ENCODE measurements around the gene KLHL1.

Gene KLHL1

GRCh38 chr13:70054572-70054971, 53.7 kb downstream of the KLHL1 start:
- Mint-ChIP-seq H3K36me3 (no peaks in the 10 kb centered on the region), H3K27me3 (no peaks in the 10 kb centered on the region), H3K4me3 (no peak overlapping the region), H3K4me1 (no peaks in the 10 kb centered on the region), H3K27ac (no peak overlapping the region), H3K9me3 (peaks cover 8% of the 10 kb centered on the region)
- ATAC-seq (ENCODE audit: low read depth) (no peak), DNase-seq (ENCODE audit: low spot score in 2 of 2) (no peak)

- no peaks in the 10 kb centered on the region for H3K27me3 Mint-ChIP-seq
- H3K36me3 Mint-ChIP-seq: no peaks in the 10 kb centered on the region
- DNase-seq (ENCODE audit: low spot score in 2 of 2) (no peak), ATAC-seq (ENCODE audit: low read depth) (no peak)
- H3K9me3 Mint-ChIP-seq: peaks cover 8% of the 10 kb centered on the region
- no peak overlapping the region for H3K4me3 Mint-ChIP-seq
- H3K27ac Mint-ChIP-seq: no peak overlapping the region
- H3K4me1 Mint-ChIP-seq: no peaks in the 10 kb centered on the region
Observed at GRCh38 chr13:70051531-70051930, 56.7 kb downstream of the KLHL1 start.

DNA sequence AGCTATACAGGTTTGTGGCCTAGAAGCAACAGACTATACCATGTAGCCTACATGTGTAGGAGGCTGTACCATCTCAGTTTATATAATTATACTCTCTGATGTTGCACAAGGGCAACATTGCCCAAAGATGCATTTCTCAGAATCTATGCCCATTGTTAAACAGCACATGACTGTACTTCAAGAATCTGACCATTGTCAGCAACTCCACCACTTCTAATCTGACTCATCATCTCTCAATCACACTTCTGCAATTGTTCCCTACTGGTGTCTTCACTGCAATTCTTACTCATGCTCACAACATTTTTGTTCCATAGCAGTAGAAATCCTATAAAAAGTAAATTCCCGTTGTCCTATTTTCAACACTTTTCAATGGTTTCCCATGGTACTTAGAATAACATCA, 64.6 kb downstream of the KLHL1 start:
- Mint-ChIP-seq H3K4me1 (no peaks in the 10 kb centered on the region), H3K27me3 (no peaks in the 10 kb centered on the region), H3K36me3 (no peaks in the 10 kb centered on the region), H3K9me3 (peaks cover 2% of the 10 kb centered on the region), H3K4me3 (no peak overlapping the region), H3K27ac (no peak overlapping the region)
- ATAC-seq (ENCODE audit: low read depth) (no peak), DNase-seq (ENCODE audit: low spot score in 2 of 2) (no peak)

DNA sequence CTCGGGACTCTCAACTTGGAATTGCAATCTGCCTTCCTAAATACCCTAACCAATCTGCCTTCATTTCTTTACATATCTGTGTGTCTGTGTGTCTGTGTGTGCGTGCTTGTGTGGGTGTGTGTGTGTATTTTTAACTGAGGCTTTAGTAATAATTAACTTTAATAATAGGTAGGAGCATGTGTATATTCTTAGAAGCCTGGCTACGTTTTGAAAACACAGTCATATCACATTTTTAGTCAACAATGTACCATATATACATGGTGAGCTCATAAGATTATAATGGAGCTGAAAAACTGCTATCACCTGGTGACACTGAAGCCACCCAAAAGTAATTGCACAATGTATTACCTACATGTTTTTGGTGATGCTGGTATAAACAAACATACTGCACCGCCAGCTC, 66.1 kb downstream of the KLHL1 start:
- no peak for DNase-seq (ENCODE audit: low spot score in 2 of 2)
- no peaks in the 10 kb centered on the region for H3K36me3 Mint-ChIP-seq
- H3K4me3 Mint-ChIP-seq: no peak overlapping the region
- no peaks in the 10 kb centered on the region for H3K27me3 Mint-ChIP-seq
- H3K4me1 Mint-ChIP-seq: no peaks in the 10 kb centered on the region
- no peak for ATAC-seq (ENCODE audit: low read depth)
- peaks cover 2% of the 10 kb centered on the region for H3K9me3 Mint-ChIP-seq
- no peak overlapping the region for H3K27ac Mint-ChIP-seq

DNA sequence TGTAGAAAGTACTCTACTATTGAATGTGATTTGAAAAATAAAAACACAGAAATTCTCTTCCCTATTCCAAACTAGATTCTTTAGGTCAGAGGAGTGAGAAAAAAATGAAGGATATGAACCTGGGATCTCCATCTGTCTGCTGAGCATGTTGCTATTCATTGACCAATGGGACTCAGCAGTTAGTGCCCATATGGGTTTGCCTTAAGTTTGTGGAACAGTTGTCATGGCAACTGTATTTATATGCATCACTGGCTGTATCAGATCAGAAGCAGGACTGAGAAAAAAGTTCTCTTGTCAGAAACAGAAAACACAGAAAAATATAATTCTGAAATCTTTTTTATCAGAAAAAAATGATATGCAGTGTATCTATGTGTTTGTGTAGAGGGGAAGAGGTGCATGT, 74.0 kb downstream of the KLHL1 start:
- no peaks in the 10 kb centered on the region for H3K36me3 Mint-ChIP-seq
- no peak overlapping the region for H3K27ac Mint-ChIP-seq
- DNase-seq (ENCODE audit: low spot score in 2 of 2): no peak
- no peak overlapping the region for H3K4me3 Mint-ChIP-seq
- no peak for ATAC-seq (ENCODE audit: low read depth)
- H3K27me3 Mint-ChIP-seq: no peaks in the 10 kb centered on the region
- H3K4me1 Mint-ChIP-seq: no peaks in the 10 kb centered on the region
- H3K9me3 Mint-ChIP-seq: peaks cover 6% of the 10 kb centered on the region

- no peak for DNase-seq (ENCODE audit: low spot score in 2 of 2)
- Mint-ChIP-seq H3K9me3 (peaks cover 6% of the 10 kb centered on the region), H3K27ac (no peak overlapping the region), H3K36me3 (no peaks in the 10 kb centered on the region), H3K27me3 (no peaks in the 10 kb centered on the region), H3K4me1 (no peaks in the 10 kb centered on the region), H3K4me3 (no peak overlapping the region)
- no peak for ATAC-seq (ENCODE audit: low read depth)
Observed at GRCh38 chr13:70027551-70027950, 80.7 kb downstream of the KLHL1 start.

DNA sequence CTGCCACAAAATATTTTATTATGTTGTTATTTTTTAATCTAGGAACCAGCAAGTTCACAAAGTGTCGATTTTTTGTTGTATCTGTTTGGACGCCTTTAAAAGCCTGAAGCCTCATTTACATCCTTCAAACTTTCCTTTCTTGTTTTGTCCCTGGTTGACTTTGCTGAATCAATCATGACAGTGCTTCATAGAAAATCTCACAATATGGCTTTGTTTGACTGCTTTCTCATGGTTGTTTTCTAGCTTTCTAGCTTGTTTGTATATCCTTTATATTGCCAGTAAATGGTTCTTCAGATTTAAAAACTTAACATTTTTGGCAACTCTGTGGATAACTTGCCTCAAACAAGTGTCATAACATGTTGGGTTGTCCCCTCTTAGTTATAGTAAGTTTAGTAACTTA, 84.7 kb downstream of the KLHL1 start:
- H3K4me1 Mint-ChIP-seq: no peaks in the 10 kb centered on the region
- H3K27me3 Mint-ChIP-seq: no peaks in the 10 kb centered on the region
- H3K36me3 Mint-ChIP-seq: no peaks in the 10 kb centered on the region
- peaks cover 10% of the 10 kb centered on the region for H3K9me3 Mint-ChIP-seq
- no peak overlapping the region for H3K4me3 Mint-ChIP-seq
- no peak overlapping the region for H3K27ac Mint-ChIP-seq
- DNase-seq (ENCODE audit: low spot score in 2 of 2) (no peak), ATAC-seq (ENCODE audit: low read depth) (no peak)

- Mint-ChIP-seq H3K9me3 (peaks cover 10% of the 10 kb centered on the region), H3K4me1 (no peaks in the 10 kb centered on the region), H3K36me3 (no peaks in the 10 kb centered on the region), H3K27me3 (no peaks in the 10 kb centered on the region), H3K4me3 (no peak overlapping the region), H3K27ac (no peak overlapping the region)
- DNase-seq (ENCODE audit: low spot score in 2 of 2): no peak
- no peak for ATAC-seq (ENCODE audit: low read depth)
Observed at GRCh38 chr13:70022646-70023045, 85.6 kb downstream of the KLHL1 start.

DNA sequence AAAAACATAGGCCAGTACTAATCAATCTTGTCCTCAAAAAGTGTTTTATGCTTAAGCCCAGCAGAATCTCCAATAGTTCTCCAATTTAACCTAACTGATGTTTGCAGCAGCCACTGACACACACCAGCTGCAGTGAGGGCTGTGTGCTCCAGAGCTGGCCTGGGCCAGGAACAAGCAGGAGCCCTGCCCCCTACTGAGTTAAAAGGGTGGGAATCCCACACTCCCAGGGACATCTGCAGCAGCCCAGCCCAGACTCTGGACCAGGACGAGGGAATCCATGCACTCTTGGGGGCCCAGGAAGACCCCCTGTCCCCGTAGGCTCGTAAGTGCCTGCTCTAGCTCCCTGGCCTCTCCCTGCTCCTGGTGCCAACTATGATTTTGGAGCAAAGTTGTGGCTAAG, 92.1 kb downstream of the KLHL1 start:
- Mint-ChIP-seq H3K4me3 (no peak overlapping the region), H3K27ac (no peak overlapping the region), H3K36me3 (no peaks in the 10 kb centered on the region), H3K9me3 (peaks cover 8% of the 10 kb centered on the region), H3K27me3 (no peaks in the 10 kb centered on the region), H3K4me1 (no peaks in the 10 kb centered on the region)
- ATAC-seq (ENCODE audit: low read depth) (no peak), DNase-seq (ENCODE audit: low spot score in 2 of 2) (no peak)

DNA sequence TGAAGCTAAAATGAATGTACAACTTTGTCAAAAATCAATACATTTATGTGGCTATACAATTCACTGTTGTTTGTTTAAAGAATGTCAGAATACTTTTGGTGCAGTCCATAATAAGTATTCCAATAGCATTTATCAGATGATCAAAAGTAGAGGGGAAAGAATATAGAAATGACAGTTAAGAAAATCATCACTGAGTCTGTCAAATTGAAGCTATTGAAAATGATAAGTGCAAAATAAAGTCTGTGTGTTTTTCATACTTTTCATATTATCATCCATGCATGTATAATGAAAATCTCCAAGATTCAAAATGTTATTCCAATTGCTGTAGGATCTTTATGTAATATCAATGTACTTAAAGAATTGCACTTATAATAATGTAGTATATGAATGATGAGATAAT, 93.9 kb downstream of the KLHL1 start:
- ATAC-seq (ENCODE audit: low read depth) (no peak), DNase-seq (ENCODE audit: low spot score in 2 of 2) (no peak)
- Mint-ChIP-seq H3K4me3 (no peak overlapping the region), H3K27me3 (no peaks in the 10 kb centered on the region), H3K27ac (no peak overlapping the region), H3K9me3 (peaks cover 9% of the 10 kb centered on the region), H3K4me1 (no peaks in the 10 kb centered on the region), H3K36me3 (no peaks in the 10 kb centered on the region)

DNA sequence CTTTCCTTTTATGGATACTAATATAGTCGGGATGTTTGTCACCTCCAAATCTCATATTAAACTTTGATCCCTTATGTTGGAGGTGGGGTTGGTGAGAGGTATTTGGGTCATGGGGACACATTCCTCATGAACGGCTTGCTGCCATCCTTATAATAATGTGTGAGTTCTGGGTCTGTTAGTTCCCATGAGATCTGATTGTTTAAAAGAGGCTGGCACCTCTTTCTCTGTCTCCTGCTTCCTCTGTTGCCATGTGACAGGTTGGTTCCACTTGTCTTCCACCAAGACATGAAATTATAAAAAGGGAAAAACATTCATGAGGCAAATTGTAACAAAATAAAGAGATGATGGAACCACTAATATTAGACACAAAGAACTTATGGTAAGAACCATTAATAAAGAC, 108.4 kb downstream of the KLHL1 start:
- H3K9me3 Mint-ChIP-seq: no peaks in the 10 kb centered on the region
- H3K27me3 Mint-ChIP-seq: no peaks in the 10 kb centered on the region
- no peaks in the 10 kb centered on the region for H3K36me3 Mint-ChIP-seq
- H3K27ac Mint-ChIP-seq: no peak overlapping the region
- ATAC-seq (ENCODE audit: low read depth) (no peak), DNase-seq (ENCODE audit: low spot score in 2 of 2) (no peak)
- H3K4me3 Mint-ChIP-seq: no peak overlapping the region
- H3K4me1 Mint-ChIP-seq: no peaks in the 10 kb centered on the region

DNA sequence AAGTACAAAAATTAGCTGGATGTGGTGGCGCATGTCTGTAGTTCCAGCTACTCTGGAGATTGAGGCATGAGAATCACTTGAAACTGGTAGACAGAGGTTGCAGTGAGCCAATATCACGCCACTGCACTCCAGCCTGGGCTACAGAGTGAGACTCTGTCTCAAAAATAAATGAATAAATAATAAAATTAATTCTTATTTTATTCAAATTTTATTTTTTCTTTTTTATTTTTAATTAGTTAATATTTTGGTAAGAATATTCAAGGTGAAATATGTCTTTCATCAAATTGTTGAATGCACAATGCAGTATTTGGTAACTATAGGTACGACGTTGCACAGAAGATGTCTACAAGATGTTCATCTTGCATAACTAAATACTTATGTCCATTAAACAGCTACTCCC, 111.2 kb downstream of the KLHL1 start:
- ATAC-seq (ENCODE audit: low read depth) (no peak), DNase-seq (ENCODE audit: low spot score in 2 of 2) (no peak)
- H3K27ac Mint-ChIP-seq: no peak overlapping the region
- H3K27me3 Mint-ChIP-seq: no peaks in the 10 kb centered on the region
- H3K36me3 Mint-ChIP-seq: no peaks in the 10 kb centered on the region
- no peak overlapping the region for H3K4me3 Mint-ChIP-seq
- H3K9me3 Mint-ChIP-seq: peaks cover 6% of the 10 kb centered on the region
- H3K4me1 Mint-ChIP-seq: no peaks in the 10 kb centered on the region

DNA sequence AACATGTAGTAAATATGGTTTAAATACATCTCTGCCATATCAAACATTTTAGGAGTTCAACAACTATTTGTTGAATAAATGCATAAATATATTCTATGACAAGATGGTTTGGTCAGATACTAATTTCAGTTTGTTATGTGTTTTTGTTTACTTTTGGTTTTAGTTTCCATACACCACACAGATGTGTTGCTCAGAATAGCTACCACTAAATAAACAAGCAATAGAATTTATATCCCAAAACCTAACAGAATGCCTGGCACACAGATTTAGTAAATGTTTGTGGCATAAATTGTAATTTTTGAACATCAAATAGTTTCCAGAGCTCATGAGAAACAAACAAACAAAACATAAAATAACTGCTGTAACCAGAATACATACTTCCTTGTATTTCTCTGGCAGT, 127.5 kb downstream of the KLHL1 start:
- Mint-ChIP-seq H3K36me3 (no peaks in the 10 kb centered on the region), H3K9me3 (peaks cover 4% of the 10 kb centered on the region), H3K27me3 (no peaks in the 10 kb centered on the region), H3K4me1 (no peaks in the 10 kb centered on the region), H3K4me3 (no peak overlapping the region), H3K27ac (no peak overlapping the region)
- no peak for DNase-seq (ENCODE audit: low spot score in 2 of 2)
- no peak for ATAC-seq (ENCODE audit: low read depth)

DNA sequence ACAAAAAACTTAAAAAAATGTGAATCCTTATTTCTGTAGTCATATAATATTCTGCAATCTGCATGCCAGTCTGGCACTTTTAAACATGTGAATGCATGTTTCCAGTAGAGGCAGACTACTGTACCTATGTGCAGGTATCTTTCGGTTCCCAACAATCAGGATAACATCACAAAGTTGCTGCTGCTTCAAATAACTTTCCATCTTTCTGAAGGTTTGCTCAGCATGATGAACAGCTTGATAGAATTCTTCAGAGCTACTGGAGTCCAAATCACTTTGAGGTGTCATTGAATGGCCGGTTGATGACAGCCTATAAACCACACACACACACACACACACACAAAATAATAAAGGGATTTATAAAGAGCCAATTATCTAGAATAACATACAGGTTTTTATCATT, 132.8 kb downstream of the KLHL1 start:
- Mint-ChIP-seq H3K4me3 (no peak overlapping the region), H3K27me3 (no peaks in the 10 kb centered on the region), H3K36me3 (no peaks in the 10 kb centered on the region), H3K4me1 (no peaks in the 10 kb centered on the region), H3K9me3 (peaks cover 3% of the 10 kb centered on the region), H3K27ac (no peak overlapping the region)
- ATAC-seq (ENCODE audit: low read depth): no peak
- no peak for DNase-seq (ENCODE audit: low spot score in 2 of 2)

DNA sequence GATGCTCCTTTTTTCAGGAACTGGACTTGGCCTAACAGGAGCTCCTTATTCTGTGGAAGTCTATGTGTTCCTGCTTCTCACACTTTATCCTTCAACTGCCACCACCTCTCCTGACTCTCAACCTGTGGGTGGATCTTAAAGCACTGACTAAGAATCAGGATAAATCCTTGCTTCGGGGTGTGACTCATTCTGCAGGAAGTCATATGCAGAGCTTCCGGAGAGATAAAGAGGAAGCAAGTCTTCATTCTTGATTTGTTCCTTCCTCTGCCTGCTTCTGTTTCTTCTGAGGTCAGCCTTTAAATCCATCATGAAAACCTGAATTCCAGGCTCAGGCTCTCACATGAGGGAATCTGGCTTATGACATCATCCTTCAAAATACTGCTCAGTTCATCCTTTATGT, 137.7 kb downstream of the KLHL1 start:
- Mint-ChIP-seq H3K27ac (no peak overlapping the region), H3K9me3 (peaks cover 3% of the 10 kb centered on the region), H3K4me1 (no peaks in the 10 kb centered on the region), H3K36me3 (no peaks in the 10 kb centered on the region), H3K4me3 (no peak overlapping the region), H3K27me3 (no peaks in the 10 kb centered on the region)
- DNase-seq (ENCODE audit: low spot score in 2 of 2) (no peak), ATAC-seq (ENCODE audit: low read depth) (no peak)

- no peak overlapping the region for H3K4me3 Mint-ChIP-seq
- H3K27me3 Mint-ChIP-seq: no peaks in the 10 kb centered on the region
- peaks cover 3% of the 10 kb centered on the region for H3K9me3 Mint-ChIP-seq
- no peaks in the 10 kb centered on the region for H3K36me3 Mint-ChIP-seq
- no peak for DNase-seq (ENCODE audit: low spot score in 2 of 2)
- H3K4me1 Mint-ChIP-seq: no peaks in the 10 kb centered on the region
- ATAC-seq (ENCODE audit: low read depth): no peak
- H3K27ac Mint-ChIP-seq: no peak overlapping the region
Observed at GRCh38 chr13:69959046-69959445, 149.2 kb downstream of the KLHL1 start.
